HG02642 (cell line): ENCODE data around the gene DCLK1.
"Not testable (repeated sequence)": the region's sequence is repeated elsewhere in the genome, so short reads cannot be mapped to it uniquely, and the experiment has no call there.

ENCODE experiments used
- ATAC-seq: cut with Tn5 transposase; IDR thresholded peaks from one replicate; pipeline ENCODE4 v1.9.1; 2021; ENCODE audit warnings: mild to moderate bottlenecking; ENCODE audit not compliant: unreplicated experiment, poor library complexity

The DCLK1 gene

DNA sequence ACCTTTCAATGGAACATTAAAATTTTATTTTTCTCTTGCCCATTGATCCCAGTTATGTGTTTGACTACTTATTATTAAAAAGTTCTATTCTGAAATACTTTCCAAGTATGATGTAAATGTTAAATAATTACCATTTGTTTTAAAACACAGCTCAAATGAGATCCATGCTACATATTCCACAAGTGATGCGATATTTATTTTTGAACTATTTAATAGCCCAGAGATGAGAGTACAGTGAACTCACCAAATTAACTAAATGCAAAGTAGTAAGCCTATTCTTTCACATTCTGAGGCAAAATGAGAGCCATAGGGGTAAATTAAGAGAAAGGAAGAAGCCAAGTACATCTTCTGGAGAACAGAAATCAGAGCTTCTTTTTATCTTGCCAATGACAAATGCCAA lies 1.2 kb upstream of the DCLK1 start:
- no peak for ATAC-seq

DNA sequence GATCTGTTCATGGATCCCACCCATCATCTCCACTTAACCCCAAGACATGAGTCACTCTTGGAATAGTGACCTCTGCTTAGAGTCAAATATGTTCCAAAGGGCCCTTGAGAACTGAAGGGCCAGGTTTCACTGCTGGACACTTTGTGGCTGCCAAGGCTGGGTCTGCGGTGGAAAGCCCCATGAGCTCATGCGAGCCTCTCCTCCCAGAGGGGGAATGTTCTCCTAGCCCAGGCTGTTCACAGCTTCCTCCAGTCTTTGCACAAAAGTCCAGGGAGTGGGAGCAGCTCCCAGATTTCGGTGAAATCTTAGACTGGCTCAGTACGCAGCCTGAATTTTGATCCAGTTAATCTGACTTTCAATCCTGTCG lies 732 bp upstream of the DCLK1 start:
- ATAC-seq: no peak

GRCh38 chr13:36130552-36131221 lies 495 bp downstream of the DCLK1 start:
- ATAC-seq: no peak

- no peak for ATAC-seq
Measured at GRCh38 chr13:36130193-36130551, 1.0 kb downstream of the DCLK1 start.

DNA sequence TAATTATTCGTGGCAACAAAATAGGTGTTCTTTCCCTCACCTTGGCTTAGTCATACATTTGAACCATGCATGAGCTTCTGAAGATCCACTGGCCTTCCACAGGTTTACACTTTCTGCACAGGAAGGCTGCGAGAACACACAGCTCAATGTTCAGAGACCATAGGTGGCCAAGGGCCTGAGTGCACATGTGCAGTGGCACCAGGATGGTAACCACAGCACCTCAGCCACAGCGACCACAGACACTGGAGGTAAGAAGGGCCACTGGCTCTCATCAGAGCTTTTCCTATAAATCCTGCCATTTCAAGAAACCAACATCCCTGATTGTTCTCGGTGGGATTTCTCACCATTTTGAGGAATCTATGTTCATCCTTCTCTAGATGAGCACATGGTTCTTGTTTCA lies 1.6 kb downstream of the DCLK1 start:
- no peak for ATAC-seq

GRCh38 chr13:36126491-36126890 lies 4.7 kb downstream of the DCLK1 start:
- ATAC-seq: no peak

DNA sequence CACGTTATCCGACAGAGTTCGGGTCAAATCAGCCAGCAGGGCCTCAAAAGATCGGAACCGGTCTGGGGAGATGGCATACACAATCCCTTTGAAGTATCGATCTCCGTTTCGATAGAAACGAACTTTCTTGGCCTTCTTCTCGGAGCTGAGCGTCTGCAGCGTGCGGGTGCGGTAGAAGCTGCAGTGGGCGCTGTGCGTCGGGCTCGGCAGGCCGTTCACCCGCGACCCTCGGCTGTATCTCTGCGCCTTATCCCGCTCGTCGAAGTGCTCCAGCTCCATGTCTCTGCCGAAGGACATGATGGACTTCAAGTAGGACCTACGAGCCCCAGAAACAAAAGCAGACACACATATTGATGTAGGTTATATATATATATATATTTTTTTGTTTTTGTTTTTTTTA lies 5.3 kb downstream of the DCLK1 start:
- no peak for ATAC-seq

GRCh38 chr13:36124236-36124822 lies 6.9 kb downstream of the DCLK1 start:
- ATAC-seq: no peak

DNA sequence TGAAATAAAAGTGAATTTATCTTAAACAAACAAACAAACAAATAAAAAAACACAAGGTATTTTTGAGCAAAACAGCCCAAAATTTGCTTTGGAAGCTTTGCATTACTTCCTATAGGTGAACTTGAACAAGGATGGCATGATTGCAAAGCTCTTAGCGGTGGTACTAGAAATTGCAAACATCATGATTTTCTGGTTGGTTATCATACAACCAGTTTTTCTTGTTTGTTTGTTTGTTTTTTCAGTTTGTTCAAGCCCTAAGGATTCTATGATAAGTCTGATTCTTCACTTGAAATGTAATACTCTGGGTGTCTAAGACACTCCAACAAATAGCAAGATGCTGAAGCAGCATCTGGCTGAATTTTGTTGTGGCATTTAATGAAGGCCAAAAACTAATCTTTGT lies 15.9 kb downstream of the DCLK1 start:
- ATAC-seq: no peak

- no peak for ATAC-seq
Measured at GRCh38 chr13:36114233-36114632, 16.9 kb downstream of the DCLK1 start.

DNA sequence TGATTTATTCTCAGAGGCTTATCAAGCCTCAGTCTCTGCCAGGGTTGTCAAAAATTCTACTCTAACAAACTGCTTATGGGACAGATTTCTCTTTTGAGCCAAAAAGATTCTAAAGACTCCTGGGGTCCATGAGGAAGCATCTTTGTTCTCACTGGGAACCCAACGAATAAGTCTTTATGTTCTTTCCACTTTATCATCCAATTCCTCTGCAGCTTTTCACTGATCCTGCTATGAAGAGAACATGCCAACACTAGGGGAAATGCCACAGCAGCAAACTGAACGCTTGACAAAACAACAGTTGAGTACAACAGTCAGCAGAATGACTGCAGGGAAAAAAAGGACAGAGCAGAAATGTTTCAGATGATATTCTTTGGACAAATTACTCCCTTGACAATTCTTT lies 22.2 kb downstream of the DCLK1 start:
- ATAC-seq: no peak

DNA sequence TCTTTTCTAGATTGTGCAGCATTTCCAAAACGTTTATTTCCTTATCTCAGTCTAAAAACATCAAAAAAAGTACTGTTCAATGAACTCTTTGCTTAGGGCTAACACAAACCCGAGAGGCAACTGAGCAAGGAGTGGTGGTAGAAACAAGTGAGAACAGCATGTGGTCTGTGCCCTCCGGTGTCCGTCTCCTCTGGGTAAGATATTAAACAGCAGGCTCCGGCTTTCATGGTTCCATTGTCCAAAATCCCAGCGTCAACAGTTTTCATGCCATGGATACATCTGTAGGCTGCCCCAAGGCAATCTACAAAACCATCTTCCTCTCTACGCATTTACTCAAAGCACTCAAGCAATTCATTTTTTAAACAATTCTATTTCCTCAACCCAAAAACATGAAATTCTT lies 22.8 kb downstream of the DCLK1 start:
- no peak for ATAC-seq

DNA sequence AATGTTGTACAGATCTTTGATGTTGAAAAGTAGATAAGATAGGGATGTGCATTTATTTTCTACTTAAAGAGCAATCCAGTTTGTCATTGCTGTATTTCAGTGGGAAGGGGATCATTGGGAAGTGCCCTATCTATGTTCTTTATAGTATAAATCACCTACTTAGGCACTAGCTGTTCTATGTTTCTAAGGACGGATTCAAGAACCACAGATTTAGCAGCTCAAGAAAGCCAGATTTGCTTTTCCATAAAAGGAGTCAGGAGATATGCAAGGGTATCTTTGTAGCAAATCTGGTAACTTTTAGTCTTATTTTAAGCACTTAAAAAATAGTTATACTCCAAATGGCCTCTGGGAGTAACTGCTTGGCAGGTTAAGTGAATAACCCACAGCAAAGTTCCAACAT lies 23.7 kb downstream of the DCLK1 start:
- ATAC-seq: no peak

- ATAC-seq: no peak
Measured at GRCh38 chr13:36105726-36106125, 25.5 kb downstream of the DCLK1 start.

DNA sequence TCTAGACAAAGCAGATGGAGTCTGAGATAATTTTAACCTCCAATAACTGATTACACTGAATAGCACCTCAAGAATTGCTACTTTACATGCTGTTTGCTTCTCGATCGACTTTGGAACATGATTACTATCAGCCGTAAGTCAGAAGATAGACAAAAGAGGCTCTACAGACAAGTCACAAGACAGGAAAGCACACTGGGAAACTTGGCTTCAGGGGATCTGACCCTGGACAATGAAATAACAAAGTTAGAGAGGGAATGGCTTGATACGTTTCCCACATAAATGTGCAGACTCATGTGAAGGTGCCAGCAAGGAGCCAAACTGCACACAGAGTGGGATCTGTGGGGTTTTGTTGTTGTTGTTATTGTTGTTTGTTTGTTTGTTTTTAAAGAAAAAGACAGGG lies 28.5 kb downstream of the DCLK1 start:
- ATAC-seq: no peak

DNA sequence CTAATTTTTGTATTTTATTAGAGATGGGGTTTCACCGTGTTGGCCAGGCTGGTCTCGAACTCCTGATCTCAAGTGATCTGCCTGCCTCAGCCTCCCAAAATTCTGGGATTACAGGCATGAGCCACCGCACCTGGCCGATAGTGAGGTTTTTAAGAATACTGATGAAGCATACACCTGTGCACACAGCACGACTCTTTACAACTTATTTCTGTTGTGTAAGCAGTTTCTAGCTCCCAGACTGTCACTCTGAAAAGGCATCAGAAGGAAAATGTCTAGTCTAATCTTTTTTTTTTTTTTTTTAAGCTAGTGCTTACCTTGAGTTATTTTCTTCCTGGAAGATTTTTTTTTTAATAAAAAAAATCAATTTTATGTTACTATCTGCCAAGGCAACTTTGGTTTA lies 29.3 kb downstream of the DCLK1 start:
- not testable (repeated sequence) for ATAC-seq

DNA sequence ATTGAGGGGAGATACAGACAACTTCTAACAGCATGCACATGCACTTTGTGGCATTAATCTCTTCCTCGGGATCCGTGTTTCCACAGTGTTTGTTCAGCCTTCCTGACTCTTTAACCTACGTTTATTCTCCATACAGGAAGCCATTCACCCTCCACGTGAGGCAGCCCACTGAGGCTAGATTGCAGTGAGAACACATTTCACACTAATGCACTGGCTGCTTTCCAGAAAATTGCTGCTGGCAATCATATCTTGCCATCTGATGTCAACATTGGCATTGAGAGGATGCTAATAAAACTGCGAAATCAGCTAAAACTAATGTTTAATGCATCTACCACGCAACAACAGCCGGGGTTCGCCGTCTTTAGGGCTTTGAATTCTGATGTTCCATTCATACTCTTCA lies 30.0 kb downstream of the DCLK1 start:
- no peak for ATAC-seq

DNA sequence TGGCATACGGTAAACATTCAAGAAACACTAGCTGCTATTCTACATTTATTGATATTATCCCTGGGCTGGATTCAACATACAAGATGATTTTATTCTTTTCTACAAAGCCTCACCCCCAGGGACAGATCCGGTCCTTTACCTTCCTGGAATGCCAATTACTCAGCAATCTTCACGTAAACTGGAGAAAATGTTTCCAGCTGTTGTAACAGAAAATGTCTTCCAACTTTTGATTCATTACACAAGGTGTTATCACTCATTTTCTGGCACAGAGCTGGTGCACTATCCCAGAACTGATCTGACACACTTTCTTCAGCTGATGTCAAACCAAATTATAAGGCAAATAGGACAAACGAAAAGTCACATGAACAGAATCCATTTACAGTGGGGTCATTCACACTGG lies 33.1 kb downstream of the DCLK1 start:
- no peak for ATAC-seq

GRCh38 chr13:36096461-36097416 lies 34.4 kb downstream of the DCLK1 start:
- no peak for ATAC-seq

- ATAC-seq: no peak
Measured at GRCh38 chr13:36094478-36094877, 36.7 kb downstream of the DCLK1 start.

GRCh38 chr13:36090592-36090991 lies 40.6 kb downstream of the DCLK1 start:
- ATAC-seq: no peak
